GM21825 (cell line): ENCODE results near the gene RASL11B.

Source experiments
- ATAC-seq: cut with Tn5 transposase; IDR thresholded peaks from one replicate; pipeline ENCODE4 v1.9.1; 2021; ENCODE audit warnings: mild to moderate bottlenecking, moderate library complexity; ENCODE audit not compliant: unreplicated experiment

Gene RASL11B

DNA sequence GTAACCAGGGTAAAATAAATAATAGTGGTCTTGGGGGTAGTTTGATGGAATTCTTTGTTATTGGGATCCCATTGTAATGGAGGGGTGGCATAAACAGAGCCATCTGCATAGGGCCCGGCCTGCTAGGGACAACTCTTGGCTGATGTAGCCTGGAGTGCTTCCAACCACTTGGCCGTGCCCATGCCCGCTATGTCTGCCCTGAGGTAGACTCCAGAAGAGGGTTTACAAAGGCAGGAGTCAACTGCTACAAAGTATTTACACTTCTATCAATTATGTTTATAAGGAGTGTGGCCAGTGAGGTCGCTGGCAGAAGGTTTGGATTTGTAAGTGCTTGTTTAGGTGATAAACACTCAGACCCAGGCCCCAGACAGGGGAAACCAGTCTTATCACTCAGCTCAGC, 8.1 kb downstream of the RASL11B start:
- no peak for ATAC-seq

DNA sequence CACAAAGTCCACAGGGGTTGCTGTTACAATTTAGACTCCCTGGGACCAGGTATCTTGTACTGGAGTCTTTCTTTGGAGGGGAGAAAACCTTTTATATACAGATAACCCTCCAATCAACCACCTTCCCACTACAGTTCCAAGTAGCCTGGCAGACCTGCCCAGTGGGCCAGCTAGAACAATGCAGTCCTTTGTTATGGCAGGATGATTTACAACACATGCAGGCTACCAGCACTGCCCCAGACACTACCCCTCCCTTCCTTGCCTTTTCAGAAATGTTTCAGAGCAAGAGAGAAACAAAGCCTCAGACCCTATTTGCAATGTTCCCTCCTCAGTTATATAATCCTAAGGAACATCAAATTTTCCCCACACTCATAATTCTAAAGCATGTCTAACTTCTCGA, 11.1 kb downstream of the RASL11B start:
- ATAC-seq: no peak

DNA sequence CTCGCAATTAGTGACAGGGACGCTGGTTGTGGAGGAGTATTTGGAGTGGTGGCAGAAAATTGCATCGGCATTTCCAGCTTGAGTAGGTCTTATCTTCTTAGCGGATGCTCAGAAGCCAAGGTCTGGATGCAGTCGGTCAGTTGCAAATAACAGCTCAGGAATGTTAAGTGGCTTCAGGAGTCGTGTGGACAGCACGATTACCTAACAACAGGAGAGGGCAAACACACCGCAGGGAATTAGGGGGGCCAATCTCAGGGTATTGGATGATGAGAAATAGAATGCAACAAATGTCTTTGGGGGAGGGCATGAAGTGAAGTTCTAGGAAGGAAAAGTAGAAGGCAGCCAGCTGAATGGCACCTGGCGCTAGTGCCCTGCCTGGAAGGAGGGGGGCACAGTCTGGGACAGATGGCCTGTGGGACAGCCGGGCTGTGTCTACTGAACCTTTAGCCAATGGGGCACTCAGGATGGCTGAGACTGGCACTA, 11.8 kb downstream of the RASL11B start:
- no peak for ATAC-seq

DNA sequence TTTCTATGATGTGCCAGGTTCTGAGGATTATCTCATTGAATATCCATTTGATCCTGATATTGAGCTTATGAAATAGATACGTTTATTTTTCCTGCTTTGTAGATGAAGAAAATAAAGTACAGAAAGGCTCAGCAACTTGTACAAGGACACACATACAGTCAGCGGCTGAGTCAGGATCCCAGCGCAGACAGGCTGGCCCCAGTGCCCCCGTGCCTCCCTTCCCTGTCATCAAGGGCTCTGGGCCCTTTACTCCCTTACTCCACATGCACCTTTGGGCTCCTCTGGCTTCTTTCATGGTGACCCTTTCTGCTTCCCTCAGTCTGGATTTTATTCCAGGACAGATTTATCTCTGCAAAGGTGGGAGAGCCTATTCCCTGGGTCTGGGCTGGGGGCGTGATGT, 12.8 kb downstream of the RASL11B start:
- no peak for ATAC-seq

DNA sequence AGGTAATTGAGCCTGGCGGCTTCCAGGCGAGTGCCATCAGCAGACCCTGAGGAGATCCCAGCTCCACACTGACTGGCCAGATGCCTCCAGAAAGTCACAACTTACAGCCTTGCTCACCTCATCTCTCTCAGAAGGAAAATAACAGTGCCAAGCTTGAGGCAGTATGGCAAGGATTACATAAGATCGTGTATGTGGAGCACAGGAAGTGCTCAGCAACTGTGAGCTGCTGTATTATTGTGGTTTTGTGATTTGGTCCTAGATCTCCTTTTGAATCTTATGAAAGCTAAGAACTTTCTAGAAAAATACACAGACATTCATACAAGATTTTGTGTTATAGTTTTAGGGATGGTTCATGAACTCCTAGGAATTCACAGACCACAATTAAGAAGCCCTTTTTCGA, 14.0 kb downstream of the RASL11B start:
- no peak for ATAC-seq

DNA sequence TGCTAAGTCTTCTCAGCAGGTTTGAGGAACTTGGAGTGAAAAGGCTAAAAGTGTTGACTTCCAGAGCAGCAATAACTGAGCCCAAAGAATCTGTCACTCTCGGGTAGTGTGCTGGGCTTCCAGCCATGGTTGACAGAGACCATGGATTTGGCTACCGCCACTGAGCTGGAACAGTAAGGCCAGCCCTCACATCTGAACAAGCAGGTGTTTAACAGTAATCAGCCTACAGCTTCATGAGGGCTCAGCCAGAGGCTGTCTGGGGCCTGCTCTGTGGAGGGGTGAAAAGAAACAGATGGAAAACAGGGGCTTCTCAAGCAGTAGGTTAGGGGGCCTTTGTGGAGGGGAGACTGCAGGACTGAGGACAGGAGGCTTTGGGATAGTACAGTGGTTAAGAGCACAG, 14.9 kb downstream of the RASL11B start:
- no peak for ATAC-seq

DNA sequence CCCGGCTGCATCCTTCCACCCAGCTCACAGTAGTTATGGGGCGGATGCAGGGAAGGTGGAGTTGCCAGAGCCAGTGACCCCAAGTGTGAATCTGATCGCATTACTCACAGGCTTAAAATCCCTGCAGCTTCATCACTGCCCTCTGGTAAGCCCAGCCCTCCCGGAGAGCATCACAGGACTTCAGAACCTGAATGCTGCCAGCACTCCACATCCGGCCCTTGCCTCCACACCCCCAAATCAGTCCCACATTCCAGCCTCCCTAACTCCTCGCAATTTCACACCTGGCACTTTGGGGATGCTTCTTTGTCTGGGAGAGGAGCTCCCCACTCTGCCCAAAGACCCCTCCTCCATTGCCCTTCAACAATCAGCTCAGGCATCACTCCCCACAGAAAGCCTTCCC, 15.6 kb downstream of the RASL11B start:
- ATAC-seq: no peak

DNA sequence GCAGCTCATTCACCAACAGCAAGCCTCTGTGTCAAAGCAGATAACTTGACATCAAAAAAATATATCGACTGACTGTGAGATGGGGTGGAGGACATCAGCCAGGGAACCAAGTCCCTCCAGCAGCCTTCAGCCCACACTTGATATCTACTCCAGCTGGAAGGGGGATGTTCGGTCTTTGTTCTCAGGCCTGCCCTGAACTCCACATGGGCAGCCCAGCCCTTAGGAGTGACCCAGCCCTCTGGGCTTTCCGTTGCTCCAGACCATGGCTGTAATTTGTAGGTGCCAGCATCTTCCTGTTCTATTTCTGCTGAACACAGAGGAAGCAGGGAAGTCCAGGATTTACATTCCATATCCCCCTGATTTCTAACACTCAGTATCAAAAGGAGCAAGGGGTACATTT, 17.4 kb downstream of the RASL11B start:
- ATAC-seq: no peak

DNA sequence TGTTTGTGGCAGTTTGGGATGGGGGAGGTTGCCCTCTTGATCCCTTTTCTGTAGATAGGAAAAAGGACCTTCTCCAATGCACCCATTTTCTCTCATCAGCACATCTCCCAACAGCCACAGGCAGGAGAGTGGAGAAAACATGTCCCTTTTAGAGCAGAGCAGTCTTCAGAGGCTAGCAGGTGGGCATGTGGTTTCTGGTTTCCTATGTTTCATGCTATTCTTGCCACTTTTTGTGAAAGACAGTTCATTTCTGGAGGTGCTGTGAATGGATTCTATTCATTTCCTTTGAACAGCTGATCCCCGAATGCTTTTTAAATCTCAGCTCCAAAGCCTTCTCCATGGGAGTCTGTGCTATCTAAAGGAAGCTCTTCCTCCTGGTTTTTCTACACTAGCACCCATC, 18.9 kb downstream of the RASL11B start:
- no peak for ATAC-seq

DNA sequence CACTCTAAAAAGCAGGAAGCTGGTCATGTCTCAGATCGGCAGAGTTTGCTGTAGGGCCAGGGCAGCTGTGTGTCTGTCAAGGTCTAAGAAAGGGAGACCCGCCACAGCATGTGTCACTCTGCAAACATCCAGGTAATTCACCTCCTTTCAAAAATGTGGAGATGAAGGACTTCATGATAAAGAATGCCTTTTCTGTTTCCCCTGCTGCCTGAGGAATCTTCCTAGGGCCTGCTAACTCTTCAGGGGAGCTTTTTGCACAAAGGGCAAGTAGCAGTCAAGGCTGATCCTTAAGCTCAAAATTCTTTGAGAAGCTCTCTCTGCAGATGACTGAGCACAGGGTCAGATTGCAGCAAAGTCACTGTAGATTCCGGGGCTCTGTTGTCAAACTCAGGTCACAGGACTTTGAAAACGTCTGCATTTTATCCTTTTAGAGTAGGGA, 21.1 kb downstream of the RASL11B start:
- ATAC-seq: no peak

DNA sequence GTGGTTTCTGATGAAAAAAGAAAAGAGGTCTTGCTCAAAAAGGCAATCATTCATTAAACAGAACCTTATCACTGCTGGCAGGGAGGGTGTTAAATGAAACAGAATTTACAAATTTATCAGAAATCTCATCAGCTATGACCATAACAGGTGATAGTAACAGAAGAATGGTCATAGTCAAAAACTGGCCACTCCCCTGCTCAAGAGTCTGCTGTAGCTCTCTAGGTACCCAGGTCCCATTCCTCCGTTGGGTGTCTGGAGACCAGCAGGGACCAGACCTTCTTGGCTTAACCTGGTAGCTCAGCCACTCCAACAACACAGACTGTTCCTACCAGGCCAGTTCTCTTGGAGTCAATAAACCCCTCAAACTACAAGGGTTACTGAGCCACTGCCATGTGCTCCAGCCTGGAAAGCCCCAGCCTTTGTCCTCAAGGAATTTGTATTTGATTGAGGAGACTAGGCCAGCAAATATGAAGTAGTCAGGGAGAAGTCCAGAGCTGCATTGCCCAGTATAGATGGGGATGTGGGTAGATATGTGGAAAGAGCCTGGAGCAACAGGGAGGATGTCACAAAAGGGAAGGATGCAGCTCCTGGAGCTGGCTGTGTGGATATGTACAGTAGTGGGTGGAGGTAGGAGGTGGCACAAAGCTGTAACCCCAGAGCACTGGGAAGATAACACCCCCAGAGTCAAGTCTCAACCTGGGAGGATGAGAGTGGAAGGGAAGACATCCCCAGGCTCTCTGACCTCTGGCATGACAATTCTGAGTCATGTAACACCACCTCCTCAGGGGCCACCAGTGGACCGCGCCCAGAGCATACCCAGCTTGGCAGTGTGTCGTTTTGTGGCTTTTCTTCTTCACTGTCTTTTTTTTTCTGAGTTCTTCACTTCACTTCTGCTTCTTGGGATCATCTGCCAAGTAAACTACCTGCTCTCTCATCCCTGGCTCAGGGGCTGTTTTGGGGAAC, 21.9 kb downstream of the RASL11B start:
- ATAC-seq: no peak

DNA sequence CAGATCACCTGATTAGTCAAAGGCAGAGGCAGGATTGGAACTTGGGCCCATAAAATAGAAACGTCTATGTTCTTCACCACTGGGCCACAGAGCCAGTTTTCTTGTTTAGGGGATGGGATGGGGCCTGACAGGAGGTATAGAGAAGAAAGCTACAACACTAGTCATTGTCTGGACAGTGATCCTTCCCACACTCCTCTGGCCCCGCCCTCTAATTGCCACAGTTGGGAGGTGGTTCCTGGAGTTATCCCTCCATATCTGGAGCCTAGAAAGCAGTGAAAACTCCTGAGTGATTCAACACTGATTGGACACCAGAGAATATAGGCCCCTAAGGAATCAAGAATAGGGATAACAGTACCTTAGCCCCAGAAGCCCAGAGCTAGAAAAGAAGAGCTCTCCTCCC, 22.9 kb downstream of the RASL11B start:
- no peak for ATAC-seq

DNA sequence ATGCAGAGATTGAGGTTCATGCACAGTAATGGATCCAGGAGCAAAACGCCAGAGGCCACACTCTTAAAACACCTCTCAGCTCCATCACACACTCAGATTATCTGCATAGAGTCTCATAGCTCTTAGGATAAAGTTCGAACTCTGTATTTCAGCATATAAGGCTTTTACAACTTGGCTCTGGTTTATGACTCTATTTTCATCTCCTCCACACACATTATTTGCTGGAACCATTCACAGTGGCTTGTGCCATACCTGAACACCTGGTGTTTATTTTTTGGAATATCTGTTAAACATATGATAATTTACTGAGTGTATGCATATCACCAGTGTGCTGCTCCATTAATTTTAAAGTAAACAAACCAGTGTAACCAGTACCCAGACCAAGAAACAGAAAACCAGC, 27.2 kb downstream of the RASL11B start:
- no peak for ATAC-seq

DNA sequence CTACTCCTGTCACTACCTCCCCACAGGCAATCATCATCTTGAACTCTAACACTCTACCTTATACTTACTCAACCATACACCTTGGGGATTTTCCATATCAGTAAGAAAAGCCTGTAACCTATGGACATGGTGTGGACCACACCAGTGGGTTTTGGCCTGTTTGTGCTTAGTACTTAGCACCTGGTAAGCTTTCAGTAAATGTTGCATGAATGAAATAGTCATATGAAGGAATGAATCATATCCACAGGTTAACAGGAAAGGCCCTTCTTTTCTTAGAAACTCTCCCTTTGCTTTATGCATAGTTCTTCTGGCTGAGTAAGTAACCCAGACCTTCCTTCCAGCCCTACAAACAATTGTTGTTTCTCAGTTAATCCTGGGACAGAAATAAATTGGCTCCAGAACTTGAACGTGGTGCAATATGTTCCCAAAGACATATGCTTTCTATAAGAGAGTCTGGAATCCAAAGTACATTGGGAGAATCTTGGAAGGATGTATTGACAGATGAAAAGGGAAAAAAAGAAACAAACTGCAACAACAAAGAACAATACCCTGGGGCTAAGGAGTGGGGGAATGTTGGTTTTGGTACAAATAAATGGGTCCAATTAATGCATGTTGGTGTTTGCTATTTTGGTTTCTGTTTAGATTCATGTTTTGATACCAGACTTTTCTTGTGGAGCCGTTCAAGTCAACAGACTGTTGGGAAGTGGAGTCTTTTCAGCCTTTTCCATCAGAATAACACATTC, 27.8 kb downstream of the RASL11B start:
- no peak for ATAC-seq

DNA sequence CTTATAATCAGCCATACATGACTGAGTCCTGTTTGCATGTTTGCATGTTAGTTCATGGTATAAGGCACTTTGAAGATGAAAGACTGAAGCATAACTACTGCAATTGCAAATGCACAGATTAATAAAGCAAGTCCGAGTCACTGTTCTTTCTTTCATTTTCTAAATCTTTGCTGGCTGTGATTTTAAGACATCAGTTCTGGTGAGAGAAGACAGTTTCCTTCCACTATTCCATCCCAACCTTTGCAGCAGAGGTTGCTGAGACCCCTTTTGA, 28.3 kb downstream of the RASL11B start:
- no peak for ATAC-seq

DNA sequence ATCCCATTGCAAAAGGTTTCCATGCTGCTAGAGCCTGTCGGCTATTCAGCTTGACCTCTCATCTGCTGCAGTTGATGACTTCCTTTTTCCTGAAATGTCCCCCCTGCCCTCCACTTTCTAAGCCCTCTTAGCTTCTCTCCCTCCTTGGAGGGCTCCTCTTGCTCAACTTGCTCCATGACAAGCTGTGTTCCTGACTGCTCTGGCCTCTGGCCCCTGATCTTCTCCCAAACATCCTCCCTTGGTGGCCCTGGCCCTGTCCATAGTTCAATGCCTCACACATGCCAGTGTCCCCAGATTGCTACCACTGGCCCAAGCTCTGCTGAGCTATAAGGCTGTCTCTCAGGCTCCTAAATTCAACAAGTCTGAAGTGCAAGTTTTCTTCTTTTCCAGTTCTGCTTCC, 29.6 kb downstream of the RASL11B start:
- ATAC-seq: no peak

DNA sequence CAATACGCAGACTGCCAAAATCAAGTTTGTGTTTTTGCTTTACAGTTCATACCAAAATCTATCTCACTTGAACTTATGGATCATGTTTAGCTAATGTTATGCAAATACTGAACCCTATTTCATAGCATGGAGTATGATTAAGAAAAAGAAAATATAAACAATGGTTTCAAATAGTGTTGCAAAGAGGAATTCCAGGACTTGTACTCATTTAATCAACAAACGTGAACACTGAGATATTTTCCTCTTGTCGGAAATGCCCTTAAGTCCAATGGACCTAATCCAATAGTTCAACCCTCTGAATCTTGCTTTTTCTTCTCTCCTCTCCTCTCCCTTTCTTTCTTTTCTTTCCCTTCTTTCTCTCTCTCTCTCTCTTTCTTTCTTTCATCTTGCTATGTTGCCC, 30.8 kb downstream of the RASL11B start:
- no peak for ATAC-seq

DNA sequence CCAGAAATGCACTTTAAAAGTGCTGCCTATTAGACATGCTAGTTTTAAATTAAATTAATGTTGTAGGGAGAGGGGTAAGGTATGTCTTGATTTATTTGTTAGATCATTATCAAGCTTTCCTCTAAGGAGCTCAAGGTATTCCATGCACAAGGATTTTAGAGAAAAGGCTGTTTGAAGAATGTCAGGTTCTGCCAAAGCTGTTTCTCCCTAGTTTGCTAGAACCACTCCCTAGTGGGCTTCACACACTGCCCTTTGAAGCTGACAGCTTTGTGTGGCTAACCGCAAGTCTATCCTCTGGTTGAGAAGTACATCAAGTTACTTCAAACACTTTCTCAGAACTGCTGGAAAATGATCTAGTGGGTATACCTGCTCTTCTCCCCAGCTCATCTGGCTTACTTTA, 32.3 kb downstream of the RASL11B start:
- no peak for ATAC-seq

DNA sequence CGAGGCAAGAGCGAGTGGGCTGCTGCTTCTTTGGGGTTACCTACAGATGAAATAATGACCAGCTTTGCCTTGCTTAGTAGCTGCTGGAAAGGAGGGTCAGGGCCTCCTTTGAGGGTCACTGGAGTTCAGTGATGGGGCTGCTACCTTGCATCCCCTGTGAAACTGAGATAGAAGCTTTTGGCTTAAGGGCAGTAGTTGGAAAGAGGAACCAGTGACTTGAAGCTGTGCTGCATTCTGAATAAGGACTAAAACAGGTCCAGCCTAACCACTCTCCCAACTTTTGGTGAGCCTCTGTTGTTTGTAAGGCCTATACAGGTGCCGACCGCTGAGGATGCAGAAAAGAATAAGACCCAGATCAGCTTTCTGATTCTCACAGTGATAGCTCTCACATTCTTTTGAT, 41.2 kb downstream of the RASL11B start:
- ATAC-seq: no peak

DNA sequence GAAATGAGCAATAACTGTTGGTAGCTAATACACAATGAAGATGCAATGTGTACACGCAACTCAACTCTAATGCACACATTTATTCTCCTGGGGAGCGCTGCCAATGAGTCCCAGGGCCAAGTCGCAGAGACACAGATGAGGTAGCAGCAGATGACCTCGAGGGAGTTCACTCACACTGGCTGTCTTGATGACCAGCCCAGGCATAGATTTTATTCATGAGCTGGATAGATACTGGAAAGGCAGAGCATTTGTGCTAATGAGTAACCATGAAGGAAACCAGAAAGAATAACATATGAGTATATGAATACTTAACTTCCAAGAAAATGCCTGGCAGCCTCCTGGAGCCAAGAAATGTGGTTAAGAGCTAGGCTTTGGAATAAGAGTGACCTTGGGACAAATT, 42.3 kb downstream of the RASL11B start:
- ATAC-seq: no peak

DNA sequence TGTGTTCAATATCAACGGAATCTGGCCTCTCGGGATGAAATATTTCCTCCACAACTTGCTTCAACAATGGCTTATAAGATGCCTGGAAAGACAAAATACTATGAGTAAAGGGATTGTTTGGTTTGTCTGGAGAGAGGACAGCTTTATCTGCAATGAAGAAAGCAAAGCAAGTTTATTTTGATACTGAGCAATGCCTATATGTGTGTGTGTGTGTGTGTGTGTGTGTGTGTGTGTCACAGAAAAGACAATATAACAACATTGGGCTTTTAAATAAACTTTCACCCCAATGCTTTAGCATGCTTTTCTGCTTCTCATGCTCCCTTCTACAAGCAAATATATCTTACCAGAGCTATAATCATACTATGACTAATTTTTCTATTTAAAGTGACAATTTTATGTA, 45.4 kb downstream of the RASL11B start:
- ATAC-seq: no peak

DNA sequence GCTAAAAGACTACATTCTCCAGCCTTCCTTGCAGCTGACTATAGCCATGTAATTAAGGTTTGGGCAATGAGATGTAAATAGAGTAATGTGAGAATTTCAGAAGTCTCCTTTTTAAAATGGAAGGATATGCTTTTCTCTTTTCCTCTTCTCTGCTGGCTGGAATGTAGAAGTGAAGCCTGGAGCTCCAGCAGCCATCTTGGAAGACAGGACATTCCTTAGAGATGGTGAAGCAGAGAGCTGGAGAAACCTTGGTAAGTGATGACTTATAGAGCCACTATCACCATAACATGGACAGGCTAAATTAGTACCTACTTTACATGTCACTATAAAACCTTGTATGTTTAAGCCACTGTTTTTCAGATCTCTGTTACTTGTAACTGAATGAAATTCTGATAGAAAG, 48.0 kb downstream of the RASL11B start:
- ATAC-seq: no peak
